Bronchial epithelial cell (primary cell): ENCODE results near the gene RRAGC. TPM values are rescaled to one million over a fixed set of nuclear protein-coding genes. Genes with fewer than 3 reads are reported as not detected.

Source experiments
- DNase-seq: peaks from one replicate; pipeline ENCODE4 v3.0.0-alpha.2; 2010; ENCODE audit warnings: low read depth
- FAIRE-seq: peaks from 2 replicates; lab custom pipeline; 2011; peaks lifted over from hg19 to GRCh38; lab: Jason Lieb, UNC
- H3K27me3 ChIP-seq: 2 replicates; pipeline ENCODE4 v1.5.1; 2011; ENCODE audit warnings: low read length; ENCODE audit not compliant: control insufficient read depth, insufficient read depth
- H3K36me3 ChIP-seq: 2 replicates; pipeline ENCODE4 v1.5.1; 2011; ENCODE audit warnings: low read length; ENCODE audit not compliant: control insufficient read depth, insufficient read depth
- H3K4me3 ChIP-seq: 2 replicates; pipeline ENCODE4 v1.5.1; 2011; ENCODE audit warnings: mild to moderate bottlenecking, low read depth, low read length, control low read depth
- CTCF ChIP-seq: IDR thresholded peaks from 2 replicates; pipeline ENCODE4 v1.5.1; 2011; ENCODE audit warnings: mild to moderate bottlenecking, moderate library complexity, low read length, control low read depth, inconsistent platforms; ENCODE audit not compliant: insufficient read depth, severe bottlenecking
- total RNA-seq: library from RNA; depleted of rRNA; stranded (reverse); fragments of >200 nt; gene quantifications from 2 replicates; pipeline ENCODE4 v1.2.1, GENCODE V29; 2014

The RRAGC gene
- total RNA-seq, 1 donor from 2014 or later: 23.4 TPM

- DNase-seq (no peak), FAIRE-seq (no peak)
- no peak overlapping the region for H3K4me3 ChIP-seq
- no peak for TF ChIP-seq CTCF
- no peaks in the 10 kb centered on the region for H3K36me3 ChIP-seq
- H3K27me3 ChIP-seq: peaks cover 5% of the 10 kb centered on the region
These were observed 30.2 kb downstream of the RRAGC start for GRCh38 chr1:38829368-38829767.

DNA sequence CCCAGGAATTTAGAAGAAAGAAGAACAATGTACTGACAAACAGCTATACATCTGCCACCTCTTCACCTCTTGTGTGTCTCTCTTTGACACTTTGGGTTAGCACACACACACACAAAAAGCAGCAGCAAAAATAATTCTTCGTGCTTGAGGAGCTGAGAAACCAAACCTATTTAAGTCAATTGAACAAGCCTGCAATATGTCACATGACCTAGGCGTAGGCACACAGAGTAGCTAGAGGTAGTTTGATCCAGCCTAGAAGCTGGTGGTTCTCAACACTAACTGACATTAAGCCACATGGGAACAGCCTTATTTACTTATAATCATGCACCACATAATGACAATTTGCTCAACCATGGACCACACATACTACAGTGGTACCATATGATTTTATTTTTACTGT lies 32.3 kb downstream of the RRAGC start:
- FAIRE-seq: peak; percentile 58
- no peak for DNase-seq
- no peak overlapping the region for H3K4me3 ChIP-seq
- no peak for TF ChIP-seq CTCF
- no peaks in the 10 kb centered on the region for H3K36me3 ChIP-seq
- peaks cover 7% of the 10 kb centered on the region for H3K27me3 ChIP-seq

DNA sequence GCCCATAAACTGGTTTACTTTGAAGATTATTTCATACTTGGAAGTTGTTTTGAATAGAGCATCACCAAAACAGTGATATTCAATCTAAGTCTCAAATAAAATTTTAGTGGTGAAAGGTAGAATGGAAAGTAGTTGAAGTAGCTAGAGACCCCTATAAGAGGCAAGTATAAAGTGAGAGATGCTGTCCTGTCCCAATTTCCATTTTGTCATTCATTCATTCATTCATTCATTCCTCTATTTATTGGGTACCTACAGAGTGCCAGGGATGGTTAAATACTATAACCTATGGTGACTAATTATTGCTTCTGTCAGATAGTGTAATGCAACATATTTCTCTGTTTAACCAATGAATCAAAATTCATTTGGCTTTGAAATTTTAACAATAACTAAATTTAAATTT lies 32.7 kb downstream of the RRAGC start:
- FAIRE-seq: no peak
- Histone ChIP-seq H3K27me3 (peaks cover 7% of the 10 kb centered on the region), H3K4me3 (no peak overlapping the region), H3K36me3 (no peaks in the 10 kb centered on the region)
- TF ChIP-seq CTCF: no peak
- no peak for DNase-seq

- no peaks in the 10 kb centered on the region for H3K36me3 ChIP-seq
- peaks cover 7% of the 10 kb centered on the region for H3K27me3 ChIP-seq
- peak; percentile 14 for DNase-seq
- no peak overlapping the region for H3K4me3 ChIP-seq
- no peak for FAIRE-seq
- TF ChIP-seq CTCF: no peak
These were observed 33.3 kb downstream of the RRAGC start for GRCh38 chr1:38826262-38826661.

- no peak for TF ChIP-seq CTCF
- DNase-seq (no peak), FAIRE-seq (no peak)
- no peaks in the 10 kb centered on the region for H3K36me3 ChIP-seq
- H3K4me3 ChIP-seq: no peak overlapping the region
- H3K27me3 ChIP-seq: peaks cover 21% of the 10 kb centered on the region
These were observed 38.7 kb downstream of the RRAGC start for GRCh38 chr1:38820860-38821259.

DNA sequence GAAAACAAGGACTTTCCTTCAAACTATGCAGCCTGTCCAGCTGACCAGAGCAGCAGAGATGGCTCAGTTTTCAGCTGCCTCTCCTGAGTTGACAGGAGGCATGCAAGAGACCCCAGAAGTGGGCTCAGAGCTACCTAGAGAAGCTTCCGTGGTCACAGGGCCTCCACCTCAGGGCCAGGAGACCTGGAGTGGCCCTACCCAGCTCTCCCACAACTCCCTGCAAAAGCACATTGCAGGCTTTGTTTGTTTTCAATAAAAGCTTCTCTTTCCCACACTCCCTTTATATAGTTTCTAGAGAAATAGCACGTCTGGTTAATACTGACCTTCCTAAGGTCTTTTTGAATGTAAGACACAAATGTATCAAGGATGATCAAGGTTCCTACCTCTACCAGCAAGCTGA lies 40.1 kb downstream of the RRAGC start:
- DNase-seq: no peak
- no peaks in the 10 kb centered on the region for H3K36me3 ChIP-seq
- no peak for FAIRE-seq
- peaks cover 24% of the 10 kb centered on the region for H3K27me3 ChIP-seq
- TF ChIP-seq CTCF: no peak
- H3K4me3 ChIP-seq: no peak overlapping the region
